Dedifferentiated amniotic fluid mesenchymal stem cell (primary cell): ENCODE measurements around the gene PRKG2.
"Not testable (repeated sequence)": the region's sequence is repeated elsewhere in the genome, so short reads cannot be mapped to it uniquely, and the experiment has no call there.

Experiments used
- DNase-seq: peaks from one replicate; pipeline ENCODE4 v3.0.0-alpha.2; 2016; ENCODE audit errors: extremely low spot score

Gene PRKG2, protein sequence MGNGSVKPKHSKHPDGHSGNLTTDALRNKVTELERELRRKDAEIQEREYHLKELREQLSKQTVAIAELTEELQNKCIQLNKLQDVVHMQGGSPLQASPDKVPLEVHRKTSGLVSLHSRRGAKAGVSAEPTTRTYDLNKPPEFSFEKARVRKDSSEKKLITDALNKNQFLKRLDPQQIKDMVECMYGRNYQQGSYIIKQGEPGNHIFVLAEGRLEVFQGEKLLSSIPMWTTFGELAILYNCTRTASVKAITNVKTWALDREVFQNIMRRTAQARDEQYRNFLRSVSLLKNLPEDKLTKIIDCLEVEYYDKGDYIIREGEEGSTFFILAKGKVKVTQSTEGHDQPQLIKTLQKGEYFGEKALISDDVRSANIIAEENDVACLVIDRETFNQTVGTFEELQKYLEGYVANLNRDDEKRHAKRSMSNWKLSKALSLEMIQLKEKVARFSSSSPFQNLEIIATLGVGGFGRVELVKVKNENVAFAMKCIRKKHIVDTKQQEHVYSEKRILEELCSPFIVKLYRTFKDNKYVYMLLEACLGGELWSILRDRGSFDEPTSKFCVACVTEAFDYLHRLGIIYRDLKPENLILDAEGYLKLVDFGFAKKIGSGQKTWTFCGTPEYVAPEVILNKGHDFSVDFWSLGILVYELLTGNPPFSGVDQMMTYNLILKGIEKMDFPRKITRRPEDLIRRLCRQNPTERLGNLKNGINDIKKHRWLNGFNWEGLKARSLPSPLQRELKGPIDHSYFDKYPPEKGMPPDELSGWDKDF

DNA sequence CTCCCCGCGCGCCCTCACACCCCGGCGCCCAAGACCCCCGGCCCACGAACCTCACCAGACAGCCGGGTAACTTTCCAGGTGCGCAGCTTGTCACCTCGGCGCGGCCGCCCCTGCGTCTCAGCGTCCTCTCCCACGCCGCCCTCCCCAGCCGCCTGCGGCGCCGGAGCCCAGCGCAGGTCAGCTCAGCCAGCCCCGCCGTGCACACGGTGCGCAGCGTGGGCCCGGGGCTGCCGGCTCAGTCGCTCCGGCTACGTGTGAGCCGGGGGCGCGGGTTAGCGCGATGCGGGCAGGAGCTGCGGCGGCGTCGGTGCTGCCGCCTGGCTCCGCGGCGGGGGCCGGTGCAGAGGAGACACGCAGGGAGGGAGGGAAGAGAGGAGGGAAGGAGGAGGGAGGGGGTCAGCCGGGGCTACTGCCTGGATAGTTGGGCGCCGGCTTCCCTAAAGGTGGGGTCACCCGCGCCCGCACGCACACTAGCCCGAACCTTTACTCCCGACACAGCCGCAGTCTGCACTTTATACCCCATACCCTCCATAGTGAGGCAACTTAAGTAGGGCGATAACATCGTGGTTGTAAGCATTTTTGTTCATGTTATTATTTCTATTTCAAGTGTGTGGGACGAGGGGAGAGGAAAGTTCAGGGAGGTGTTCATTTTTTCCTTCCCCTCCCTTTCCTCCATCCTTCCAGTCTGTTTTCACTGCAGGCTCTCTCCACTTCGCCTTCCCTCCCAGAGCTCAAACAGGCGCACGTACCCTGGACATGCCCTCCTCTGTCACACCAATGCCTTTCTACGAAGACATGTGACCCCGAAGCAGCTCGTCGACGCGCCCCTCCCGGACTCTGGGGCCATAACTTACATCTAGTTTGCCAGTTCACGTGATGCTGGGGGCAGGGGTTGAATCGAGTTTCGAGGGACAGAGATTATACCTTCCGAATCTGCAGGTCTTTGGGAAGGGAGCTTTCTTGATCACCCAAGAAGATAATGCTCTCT, at the start of gene PRKG2:
TSS of gene PRKG2 (minus strand) at position 342 of the 988 bp plus-strand sequence. CDS start 10,175 bp downstream, outside the sequence.
- DNase-seq, result no peak

DNA sequence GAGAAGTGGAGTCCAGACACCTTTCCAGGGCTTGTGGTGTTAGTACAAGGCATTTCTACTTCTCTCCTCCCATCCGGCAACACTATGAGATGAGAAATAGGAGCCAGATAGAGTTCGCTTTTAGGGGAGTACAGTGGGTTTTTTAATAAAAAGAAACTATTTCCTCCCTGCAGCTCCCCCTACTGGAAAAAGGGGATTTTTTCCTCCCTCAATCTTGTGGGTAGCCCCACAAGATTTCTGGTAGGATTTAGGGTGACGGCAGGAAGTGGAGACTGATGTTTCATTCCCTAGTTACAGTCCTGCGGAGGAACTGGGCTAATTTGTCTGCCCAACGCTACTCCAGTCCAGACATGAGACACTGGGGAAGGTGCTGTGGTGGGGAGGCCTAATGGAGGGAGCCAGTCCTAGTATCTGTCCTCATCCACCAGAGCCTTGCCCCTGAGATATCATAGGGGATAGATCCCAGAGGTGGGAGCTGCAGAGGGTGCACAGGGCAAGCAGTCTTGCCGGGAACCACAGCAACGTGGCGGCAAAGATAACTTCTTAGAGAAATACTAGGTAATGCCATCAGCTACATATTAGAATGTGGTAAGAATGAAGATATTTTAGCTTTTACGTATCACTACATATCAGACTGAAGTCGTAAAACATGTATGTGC, 45.5 kb upstream of the PRKG2 start:
- no peak for DNase-seq

DNA sequence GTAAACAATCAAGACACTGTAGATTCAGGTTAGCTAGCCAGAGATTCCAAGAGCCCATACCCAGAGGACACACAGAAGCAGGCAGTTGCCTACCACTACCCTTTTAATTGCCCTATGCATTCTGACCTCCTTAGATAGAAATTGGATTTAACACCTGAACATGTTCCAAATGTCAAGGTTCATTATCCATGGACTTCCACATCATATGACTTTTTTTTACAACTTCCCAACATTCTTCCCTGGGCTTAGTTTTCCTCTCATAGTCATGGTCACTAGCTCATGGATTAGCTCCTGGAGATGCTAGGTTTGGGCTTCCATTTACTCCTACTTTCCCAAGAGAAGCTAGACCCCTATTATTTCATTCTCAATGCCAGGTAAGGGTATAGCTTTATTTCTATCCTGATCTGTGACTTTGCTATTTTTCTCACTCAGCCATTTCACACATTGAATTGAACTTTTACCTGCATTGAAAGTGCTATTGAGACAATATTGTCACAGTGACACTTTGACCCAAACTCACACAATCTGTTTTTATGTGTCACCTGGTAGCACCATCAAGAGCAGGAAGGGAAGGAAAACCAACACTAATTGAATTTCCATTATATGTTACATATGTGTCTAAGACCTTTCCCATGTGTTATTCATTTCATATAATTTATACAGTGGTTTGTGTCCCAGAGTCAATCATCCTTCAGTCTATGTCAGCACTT, 44.0 kb upstream of the PRKG2 start:
- no peak for DNase-seq

DNA sequence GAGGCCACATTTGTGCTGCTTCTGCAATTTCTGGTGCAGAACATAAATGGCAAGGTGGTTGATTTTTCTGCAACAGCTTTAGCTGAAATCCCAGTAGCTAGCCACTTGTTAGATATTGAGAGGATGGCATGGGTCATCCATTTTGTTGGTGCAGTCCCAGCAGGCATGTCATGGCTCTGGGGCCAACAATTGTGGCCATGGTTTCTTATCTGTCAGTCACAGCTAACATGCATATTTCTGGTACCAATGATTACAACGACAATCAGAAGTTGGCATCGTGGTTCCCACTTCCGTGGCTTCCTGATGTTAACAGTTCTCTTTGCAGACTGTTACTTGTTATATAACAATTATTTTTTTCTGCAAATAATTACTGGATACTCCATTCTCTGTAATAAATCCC, 42.8 kb upstream of the PRKG2 start:
- no peak for DNase-seq

DNA sequence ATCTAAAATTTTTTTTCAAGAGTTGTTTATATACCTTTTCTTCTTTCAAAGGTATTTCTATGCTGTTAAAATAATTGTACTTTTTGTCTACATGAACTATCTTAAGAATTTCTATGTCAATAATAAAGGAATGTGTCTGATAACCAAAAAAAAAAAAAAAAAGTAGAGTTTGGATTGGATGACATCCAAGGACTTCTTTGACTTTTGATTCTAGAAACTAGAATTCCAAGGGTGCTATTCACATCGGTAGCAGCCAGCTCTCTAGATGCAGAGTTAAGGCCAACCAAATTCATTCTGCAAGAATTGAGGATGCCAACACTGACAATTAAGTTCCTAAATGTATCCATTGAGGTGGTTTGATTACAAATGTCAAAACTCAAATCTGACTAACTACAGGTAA, 42.0 kb upstream of the PRKG2 start:
- peak; percentile 28 for DNase-seq

DNA sequence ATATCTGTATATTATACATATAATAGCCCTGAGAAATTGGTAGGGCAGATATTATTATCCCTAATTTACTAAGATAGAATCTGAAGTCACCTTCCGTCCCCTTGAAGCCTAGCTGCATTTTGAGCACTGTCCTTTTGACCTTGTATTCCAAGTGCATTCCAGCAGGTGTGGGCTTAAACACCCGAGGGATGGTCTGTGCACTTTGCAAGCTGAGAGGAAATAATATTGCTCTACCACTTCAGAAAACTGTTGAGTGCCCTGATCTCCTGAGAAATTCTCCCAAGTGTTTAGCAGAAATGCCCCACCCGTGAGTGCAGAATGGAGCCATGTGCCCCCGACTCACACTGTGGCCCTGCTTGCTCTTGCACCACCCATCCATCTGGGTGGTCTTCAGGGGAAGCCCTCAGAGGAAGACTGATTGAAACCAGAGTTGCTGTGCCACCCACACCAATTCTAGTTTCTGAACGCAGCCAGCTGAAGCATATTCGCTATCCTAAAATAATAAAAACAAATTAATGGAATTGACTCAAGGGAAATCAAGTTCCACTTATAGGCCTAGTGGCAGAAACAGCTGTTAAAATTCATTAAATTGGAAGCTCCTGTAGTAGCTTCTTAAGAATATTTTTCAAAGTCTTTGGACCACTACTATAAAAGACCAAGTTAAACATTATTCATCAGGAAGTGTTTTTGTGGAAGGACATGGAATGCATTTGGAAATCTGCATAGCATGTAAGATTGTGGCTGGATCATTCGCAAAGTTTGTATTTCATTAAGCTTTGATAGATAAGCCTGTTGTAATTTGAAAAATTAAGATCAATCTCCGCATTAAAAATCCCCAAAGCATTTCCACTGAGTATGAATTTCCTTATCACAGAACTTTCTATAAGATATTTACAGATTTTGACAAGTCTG, 41.3 kb upstream of the PRKG2 start:
- DNase-seq, result no peak

DNA sequence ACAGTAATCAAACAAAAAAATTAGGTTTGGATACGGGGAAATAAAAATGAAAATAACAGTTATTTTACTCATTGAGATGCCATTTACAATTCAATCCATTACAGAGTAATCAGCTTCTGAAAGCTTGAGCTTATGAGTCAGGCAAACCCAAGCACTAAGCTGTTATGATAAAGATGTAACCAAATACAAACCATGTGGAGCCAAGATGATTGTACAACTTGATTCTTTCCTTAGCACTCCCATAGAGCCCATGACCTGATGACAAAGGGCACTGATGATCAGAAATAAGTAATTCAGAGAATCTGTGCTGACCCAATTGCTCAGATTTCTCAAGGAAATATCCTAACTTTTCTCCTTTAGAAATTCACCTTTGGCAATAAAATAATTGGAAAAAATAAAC, 40.5 kb upstream of the PRKG2 start:
- DNase-seq, result peak; percentile 68

DNA sequence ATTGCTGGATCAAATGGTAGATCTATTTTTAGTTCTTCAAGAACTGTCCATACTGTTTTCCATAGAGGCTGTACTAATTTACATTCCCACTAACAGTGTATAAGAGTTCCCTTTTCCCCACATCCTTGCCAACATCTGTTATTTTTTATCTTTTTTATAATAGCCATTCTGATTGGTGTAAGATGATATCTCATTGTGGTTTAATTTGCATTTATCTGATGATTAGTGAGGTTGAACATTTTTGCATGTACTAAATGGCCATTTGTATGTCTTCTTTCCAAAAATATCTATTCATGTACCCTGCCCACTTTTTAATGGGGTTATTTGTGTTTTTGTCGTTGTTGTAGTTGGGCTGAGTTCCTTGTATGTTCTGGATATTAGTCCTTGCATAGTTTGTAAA, 35.4 kb upstream of the PRKG2 start:
- no peak for DNase-seq

DNA sequence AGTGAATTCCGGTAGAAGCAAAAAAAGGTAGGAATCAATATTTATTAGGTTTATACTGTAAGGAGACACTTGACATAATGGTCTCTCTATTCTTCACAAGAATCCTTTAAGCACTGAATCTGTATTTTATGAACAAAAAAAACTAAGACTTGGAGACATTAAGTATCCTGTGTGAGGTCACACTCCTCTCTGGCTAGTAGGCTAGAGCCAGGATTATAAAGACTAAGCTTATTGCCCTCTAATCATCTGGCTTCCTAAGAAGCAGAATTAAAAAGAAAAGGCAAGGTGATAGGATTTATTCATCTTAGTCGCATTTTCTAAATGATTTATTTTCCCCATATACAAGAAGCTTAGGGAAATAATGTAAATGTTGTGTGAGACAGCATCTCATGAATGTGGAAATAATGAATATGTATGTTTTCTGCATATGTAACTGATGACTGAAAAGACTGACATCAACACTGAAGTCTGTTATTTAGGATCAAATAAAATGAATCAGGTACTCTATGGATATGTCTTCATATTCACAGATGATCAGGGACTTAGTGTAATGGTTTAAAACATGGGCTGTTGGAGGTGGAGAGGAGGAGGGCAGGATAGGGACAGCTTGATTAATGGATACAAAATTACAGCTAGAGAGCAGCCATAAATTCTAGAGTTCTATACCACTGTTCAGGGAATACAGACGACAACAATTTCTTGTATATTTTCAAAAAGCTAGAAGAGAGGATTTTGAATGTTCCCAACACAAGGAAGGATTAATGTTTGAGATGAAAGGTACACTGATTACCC, 30.4 kb upstream of the PRKG2 start:
- no peak for DNase-seq

DNA sequence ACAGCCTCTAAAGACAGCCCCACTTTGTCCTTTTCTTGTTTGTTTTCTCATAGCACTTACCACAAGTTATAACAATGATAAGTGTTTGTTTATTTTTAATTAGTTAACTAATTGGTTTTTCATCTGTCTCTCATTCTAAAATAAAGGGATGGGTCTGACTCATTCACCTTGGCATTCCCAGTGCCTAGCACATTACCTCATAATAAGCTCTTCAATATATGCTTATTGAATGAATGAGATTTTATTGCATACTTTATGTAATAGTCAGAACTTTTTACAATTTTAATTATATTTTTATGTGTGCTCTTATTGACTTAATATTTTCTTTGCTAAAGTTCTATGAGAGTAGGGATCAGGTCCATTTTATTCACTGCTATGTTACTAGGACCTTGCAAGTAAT, 22.8 kb upstream of the PRKG2 start:
- DNase-seq, result no peak

DNA sequence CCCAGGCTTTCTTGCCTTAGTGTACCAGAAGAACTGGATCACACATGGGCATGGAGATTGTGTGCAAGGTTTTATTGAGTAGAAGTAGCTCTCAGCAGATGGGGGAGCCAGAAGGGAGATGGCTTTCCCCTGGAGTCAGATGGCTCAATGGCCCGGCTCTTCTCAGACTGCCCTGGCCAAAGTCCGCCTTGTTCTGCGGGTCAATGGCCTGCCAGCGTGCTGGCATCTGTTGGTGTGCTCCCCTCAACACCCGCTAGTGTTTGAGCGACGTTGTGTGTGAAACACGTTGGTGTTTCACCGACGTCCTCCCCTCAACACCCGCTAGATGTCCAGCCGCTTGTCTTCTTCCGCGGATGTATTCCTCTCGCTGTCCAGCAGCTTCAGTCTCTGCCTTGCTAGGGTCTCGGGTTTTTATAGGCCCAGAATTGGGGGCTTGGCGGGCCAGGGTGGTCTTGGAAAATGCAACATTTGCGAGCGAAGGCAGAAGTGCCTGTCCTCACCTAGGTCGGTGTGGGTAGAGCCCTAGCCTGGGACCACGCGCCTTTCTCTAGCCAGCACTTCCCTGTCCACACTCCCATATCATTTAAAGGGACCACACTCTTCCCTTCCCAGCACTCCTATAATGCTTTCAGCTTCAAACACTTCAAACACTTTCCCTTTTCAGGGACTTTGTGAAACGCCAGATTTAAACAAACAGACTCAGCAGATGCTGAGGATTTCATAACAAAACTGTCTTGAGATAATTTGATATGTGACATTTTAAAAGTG, 21.1 kb upstream of the PRKG2 start:
- no peak for DNase-seq

DNA sequence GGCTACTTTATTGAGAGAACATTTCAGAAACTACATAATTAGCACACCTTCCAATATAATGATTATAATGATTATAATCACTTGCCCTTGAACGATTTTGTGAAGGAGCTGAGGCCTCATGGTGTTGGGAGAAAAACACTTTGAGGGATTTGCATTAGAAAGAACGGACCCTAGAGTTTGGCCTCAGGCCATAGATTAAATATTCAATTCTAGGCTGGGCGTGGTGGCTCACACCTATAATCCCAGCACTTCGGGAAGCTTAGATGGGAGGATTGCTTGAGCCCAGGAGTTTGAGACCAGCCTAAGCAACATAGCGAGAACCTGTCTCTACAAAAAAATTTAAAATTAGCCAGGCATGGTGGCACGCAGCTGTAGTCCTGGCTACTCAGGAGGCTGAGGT, 12.9 kb upstream of the PRKG2 start:
- no peak for DNase-seq

DNA sequence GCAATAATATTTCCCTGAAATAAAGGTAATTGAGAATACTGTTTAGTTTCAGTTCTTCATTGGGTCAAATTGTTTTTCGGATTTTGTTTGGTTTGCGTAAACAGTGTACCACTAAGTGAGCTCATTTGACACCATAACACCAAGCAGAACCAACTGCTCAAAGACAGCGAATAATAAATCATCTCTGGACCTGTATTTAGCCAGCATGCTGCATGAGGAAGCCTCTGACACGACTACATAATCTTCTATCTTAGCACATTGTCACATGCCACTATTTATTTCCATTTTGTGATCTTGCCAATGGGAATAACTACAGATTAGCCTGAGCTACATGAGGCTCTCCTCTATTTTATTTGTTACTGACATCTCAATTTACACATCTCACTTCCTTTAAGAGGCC, 12.1 kb upstream of the PRKG2 start:
- no peak for DNase-seq

DNA sequence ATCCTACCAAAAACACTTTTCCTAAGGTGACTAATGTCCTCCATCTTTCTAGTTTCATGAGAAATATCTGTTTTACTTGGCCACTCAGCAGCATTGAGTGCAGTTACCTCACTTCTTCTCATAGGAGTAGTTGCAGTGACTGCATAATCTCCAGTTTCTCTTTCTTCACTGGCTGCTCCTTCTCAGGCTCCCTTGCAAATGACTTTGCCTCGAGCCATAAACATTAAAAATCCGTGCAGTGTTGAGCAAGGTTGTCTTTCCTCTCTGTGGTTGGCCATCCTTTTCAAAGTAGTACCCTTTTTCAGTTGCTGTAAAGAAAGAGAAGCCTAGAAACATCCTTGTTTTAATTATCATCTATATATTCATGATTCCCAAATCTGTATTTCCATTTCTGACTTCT, 10.2 kb upstream of the PRKG2 start:
- no peak for DNase-seq

DNA sequence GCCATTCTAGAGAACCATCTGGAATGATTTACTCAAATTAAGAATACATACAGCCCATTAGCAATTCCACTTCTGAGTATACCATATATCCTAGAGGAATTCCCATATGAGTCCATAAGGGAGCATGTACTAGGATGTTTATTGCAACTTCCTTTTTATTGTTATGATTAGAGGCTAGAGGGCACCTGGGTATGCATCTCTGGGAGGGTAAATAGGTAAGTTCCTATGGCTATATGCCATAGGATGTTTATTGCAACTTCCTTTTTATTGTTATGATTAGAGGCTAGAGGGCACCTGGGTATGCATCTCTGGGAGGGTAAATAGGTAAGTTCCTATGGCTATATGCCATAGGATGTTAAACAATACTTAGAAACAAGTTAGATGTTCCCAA, 7.1 kb upstream of the PRKG2 start:
- DNase-seq, result not testable (repeated sequence)

DNA sequence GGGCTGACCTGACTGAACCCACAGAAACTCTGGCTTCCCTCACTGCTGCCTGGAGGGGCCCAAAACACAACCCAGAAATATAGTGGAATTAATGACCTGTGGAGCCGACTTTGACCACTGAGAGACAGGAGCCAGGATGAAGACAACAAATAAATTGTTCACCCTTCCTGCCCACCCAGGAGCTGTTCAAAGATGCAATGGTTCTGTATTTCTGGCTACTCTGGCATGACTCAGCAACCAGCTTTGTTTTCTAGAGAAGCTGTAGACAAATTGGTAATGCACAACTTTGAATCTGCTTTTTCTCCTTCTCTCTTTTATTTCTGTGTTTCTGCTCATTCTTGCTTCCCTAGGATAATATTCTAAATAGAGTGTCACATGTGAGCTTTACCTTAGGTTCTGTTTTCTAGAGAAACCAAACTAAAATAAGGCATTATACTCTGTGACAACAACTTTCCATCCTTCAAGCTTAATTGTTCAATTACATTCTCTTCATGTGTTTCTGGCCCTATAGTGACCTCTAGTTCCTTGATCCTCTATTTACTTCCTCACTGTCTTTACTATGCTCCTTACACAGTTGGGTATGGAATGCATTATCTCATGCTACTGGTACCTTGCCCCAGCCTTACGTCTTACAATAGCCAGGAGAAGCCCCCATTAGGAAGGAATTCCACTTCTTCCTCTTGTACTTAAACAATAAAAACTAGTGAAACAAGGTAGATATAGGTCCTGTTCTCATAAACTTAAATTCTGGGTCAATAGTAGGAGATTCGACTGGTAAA, 6.5 kb upstream of the PRKG2 start:
- DNase-seq, result no peak

DNA sequence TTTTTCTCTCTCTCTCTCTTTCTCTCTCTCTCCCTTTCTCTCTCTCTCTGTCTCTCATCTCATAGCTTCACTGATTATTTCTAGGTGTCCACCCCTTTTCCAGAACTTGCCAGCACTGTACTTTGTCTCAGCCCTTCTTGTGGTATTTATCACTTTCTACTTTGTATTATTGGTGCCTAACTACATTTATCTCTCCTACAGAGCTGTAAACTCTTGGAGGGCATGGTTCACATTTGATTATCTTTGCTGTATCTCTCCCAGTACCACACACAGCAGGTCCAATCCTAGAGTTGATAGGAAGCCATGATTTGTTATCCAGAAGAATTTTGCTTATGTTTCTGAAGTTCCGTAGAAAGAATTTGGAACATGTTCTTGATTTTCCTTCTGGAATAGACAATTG, 5.2 kb upstream of the PRKG2 start:
- no peak for DNase-seq
